IMR-90 (cell line): ENCODE results near the gene C1QTNF7. TPM values are rescaled to one million over a fixed set of nuclear protein-coding genes. Genes with fewer than 3 reads are reported as not detected.

ENCODE experiments used
- ATAC-seq: fragments of 200-7000 bp; cut with Tn5 transposase; 2 replicates; pipeline ENCODE4 v1.9.1; 2020; ENCODE audit warnings: low read depth, mild to moderate bottlenecking, moderate library complexity
- BruUV-seq: library from RNA; stranded (reverse); fragments of 400-500 nt; replicated peaks from 2 replicates; lab custom pipeline; 2021; lab: Mats Ljungman, UMichigan
- CTCF ChIA-PET: fragments of 300-600 bp; formaldehyde crosslinking; extraction: SDS; loops from one replicate; lab custom pipeline; 2021; ENCODE audit warnings: antibody characterized with exemption; lab: Yijun Ruan, JAX
- POLR2A ChIA-PET: fragments of 300-600 bp; sonication (Branson Sonifier 250); formaldehyde crosslinking; loops from one replicate; lab custom pipeline; 2022; ENCODE audit warnings: antibody characterized with exemption; ENCODE audit not compliant: unreplicated experiment; lab: Charles Lee
- DNase-seq: peaks from one replicate; pipeline ENCODE4 v3.0.0; 2013
- H2AFZ ChIP-seq: replicated peaks from 2 replicates; pipeline ENCODE3; 2013; ENCODE audit warnings: low read length, mild to moderate bottlenecking; ENCODE audit not compliant: poor library complexity
- H2AK5ac ChIP-seq: 2 replicates; pipeline ENCODE4 v1.6.1; 2013; ENCODE audit warnings: low read depth, low read length, inconsistent platforms
- H2AK9ac ChIP-seq: replicated peaks from 2 replicates; pipeline ENCODE3; 2013; ENCODE audit warnings: mild to moderate bottlenecking, low read depth, low read length, moderate library complexity; ENCODE audit not compliant: poor library complexity
- H2BK120ac ChIP-seq: 2 replicates; pipeline ENCODE4 v1.6.1; 2013; ENCODE audit warnings: low read depth, low read length, inconsistent platforms
- H2BK15ac ChIP-seq: 3 replicates; pipeline ENCODE4 v1.6.1; 2013; ENCODE audit warnings: low read depth, low read length, inconsistent platforms
- H2BK20ac ChIP-seq: 2 replicates; pipeline ENCODE4 v1.6.1; 2013; ENCODE audit warnings: low read depth, mild to moderate bottlenecking, inconsistent platforms, low read length, moderate library complexity
- H2BK5ac ChIP-seq: 2 replicates; pipeline ENCODE4 v1.6.1; 2013; ENCODE audit warnings: mild to moderate bottlenecking, low read depth, low read length, inconsistent platforms; ENCODE audit not compliant: poor library complexity, severe bottlenecking
- H3K14ac ChIP-seq: replicated peaks from 2 replicates; pipeline ENCODE4 v1.6.1; 2013; ENCODE audit warnings: low read depth, low read length, inconsistent platforms
- H3K18ac ChIP-seq: 2 replicates; pipeline ENCODE4 v1.6.1; 2013; ENCODE audit warnings: low read depth, low read length, control low read depth
- H3K23ac ChIP-seq: 2 replicates; pipeline ENCODE4 v1.6.1; 2013; ENCODE audit warnings: low read depth, low read length, inconsistent platforms
- H3K27ac ChIP-seq: 2 replicates; pipeline ENCODE4 v1.5.1; 2013; ENCODE audit warnings: mild to moderate bottlenecking, control low read depth, low read length; ENCODE audit not compliant: insufficient read depth
- H3K27me3 ChIP-seq: 2 replicates; pipeline ENCODE4 v1.6.1; 2013; ENCODE audit warnings: low read length; ENCODE audit not compliant: control insufficient read depth, insufficient read depth
- H3K36me3 ChIP-seq: 2 replicates; pipeline ENCODE4 v1.6.1; 2013; ENCODE audit warnings: low read length, mixed read lengths; ENCODE audit not compliant: control insufficient read depth, insufficient read depth
- H3K4ac ChIP-seq: 2 replicates; pipeline ENCODE4 v1.6.1; 2013; ENCODE audit warnings: low read depth, low read length, inconsistent platforms
- H3K4me1 ChIP-seq: 2 replicates; pipeline ENCODE4 v1.6.1; 2013; ENCODE audit warnings: low read length, mixed read lengths; ENCODE audit not compliant: control insufficient read depth, insufficient read depth
- H3K4me2 ChIP-seq: 2 replicates; pipeline ENCODE4 v1.6.1; 2013; ENCODE audit warnings: low read depth, mild to moderate bottlenecking, control low read depth, low read length, moderate library complexity
- H3K4me3 ChIP-seq: 2 replicates; pipeline ENCODE4 v1.5.1; 2013; ENCODE audit warnings: low read depth, mild to moderate bottlenecking, control low read depth, low read length, moderate library complexity; ENCODE audit not compliant: insufficient read depth
- H3K56ac ChIP-seq: 2 replicates; pipeline ENCODE4 v1.6.1; 2013; ENCODE audit warnings: low read length, inconsistent platforms; ENCODE audit not compliant: insufficient read depth; ENCODE audit errors: extremely low read depth
- H3K79me1 ChIP-seq, 2 experiments: 2 replicates each; pipeline ENCODE4 v1.6.1; 2013; ENCODE audit warnings: low read length in 2 of 2, inconsistent platforms in 1 of 2, low read depth in 1 of 2
- H3K9ac ChIP-seq: 2 replicates; pipeline ENCODE4 v1.6.1; 2013; ENCODE audit warnings: low read depth, low read length, control low read depth
- H3K9me1 ChIP-seq: 2 replicates; pipeline ENCODE4 v1.6.1; 2013; ENCODE audit warnings: low read length, inconsistent platforms; ENCODE audit not compliant: insufficient read depth
- H3K9me3 ChIP-seq: 2 replicates; pipeline ENCODE4 v1.6.1; 2013; ENCODE audit warnings: low read length; ENCODE audit not compliant: control insufficient read depth, insufficient read depth
- H4K20me1 ChIP-seq: 2 replicates; pipeline ENCODE4 v1.6.1; 2013; ENCODE audit warnings: low read length, inconsistent platforms; ENCODE audit not compliant: insufficient read depth
- H4K5ac ChIP-seq: 2 replicates; pipeline ENCODE4 v1.6.1; 2013; ENCODE audit warnings: mild to moderate bottlenecking, low read depth, low read length, control low read depth
- H4K8ac ChIP-seq, 2 experiments: 2 replicates each; pipeline ENCODE4 v1.6.1; 2013; ENCODE audit warnings: low read depth in 2 of 2, low read length in 2 of 2, control low read depth in 1 of 2, inconsistent platforms in 1 of 2
- H4K91ac ChIP-seq: 2 replicates; pipeline ENCODE4 v1.6.1; 2013; ENCODE audit warnings: low read depth, low read length, inconsistent platforms; ENCODE audit not compliant: insufficient read depth
- BHLHE40 ChIP-seq: fragments of 150-350 bp; IDR thresholded peaks from 2 replicates; pipeline ENCODE4 v1.6.1; 2016; ENCODE audit warnings: mild to moderate bottlenecking, low read depth, low read length
- CHD1 ChIP-seq: IDR thresholded peaks from 2 replicates; pipeline ENCODE4 v1.6.1; 2012; ENCODE audit warnings: low read depth, low read length, improper control_type of control experiment
- CTCF ChIP-seq: conservative IDR thresholded peaks from 2 replicates; pipeline ENCODE4 v1.5.1; 2012; ENCODE audit warnings: mild to moderate bottlenecking, low read depth, low read length, improper control_type of control experiment
- FOS ChIP-seq: fragments of 150-350 bp; IDR thresholded peaks from 2 replicates; pipeline ENCODE4 v1.6.1; 2016; ENCODE audit warnings: low read depth, low read length
- MAFK ChIP-seq: IDR thresholded peaks from 2 replicates; pipeline ENCODE4 v1.6.1; 2012; ENCODE audit warnings: low read depth, low read length, improper control_type of control experiment
- MAZ ChIP-seq: IDR thresholded peaks from 2 replicates; pipeline ENCODE4 v1.6.1; 2012; ENCODE audit warnings: low read depth, mild to moderate bottlenecking, low read length, improper control_type of control experiment, moderate library complexity, borderline replicate concordance
- MXI1 ChIP-seq: IDR thresholded peaks from 2 replicates; pipeline ENCODE4 v1.6.1; 2012; ENCODE audit warnings: low read depth, mild to moderate bottlenecking, low read length, moderate library complexity, borderline replicate concordance
- NFE2L2 ChIP-seq: fragments of 150-350 bp; IDR thresholded peaks from 2 replicates; pipeline ENCODE4 v1.6.1; 2016; ENCODE audit warnings: low read depth, mild to moderate bottlenecking, low read length
- POLR2A ChIP-seq: IDR thresholded peaks from 2 replicates; pipeline ENCODE4 v1.6.1; 2012; ENCODE audit warnings: mild to moderate bottlenecking, low read depth, low read length
- RAD21 ChIP-seq: IDR thresholded peaks from 2 replicates; pipeline ENCODE4 v1.6.1; 2012; ENCODE audit warnings: low read length, improper control_type of control experiment
- RFX5 ChIP-seq: IDR thresholded peaks from 2 replicates; pipeline ENCODE4 v1.8.0; 2012; ENCODE audit warnings: low read depth, mild to moderate bottlenecking, low read length, moderate library complexity
- SMC3 ChIP-seq: fragments of 150-350 bp; IDR thresholded peaks from 2 replicates; pipeline ENCODE4 v1.6.1; 2016; ENCODE audit warnings: low read depth, mild to moderate bottlenecking, antibody characterized with exemption, low read length, moderate library complexity
- WGBS, 2 experiments: methylation state at CpG; one replicate each; pipeline versions ENCODE4 v1.1.5 to v1.1.7; 2013; ENCODE audit warnings: missing lambda C conversion rate in 2 of 2; ENCODE audit not compliant: insufficient read length in 1 of 2; ENCODE audit errors: extremely low coverage in 2 of 2; 5-methylcytosine and 5-hydroxymethylcytosine counted together
- dilution Hi-C: fragments of 300-500 bp; cut with HindIII; formaldehyde crosslinking; loops from one replicate; pipeline ENCODE4 v1.14.3; 2018; ENCODE audit warnings: low sequenced_read_pairs; ENCODE audit not compliant: unreplicated experiment
- in situ Hi-C: fragments of 300-500 bp; cut with MboI; formaldehyde crosslinking; loops from 3 replicates; pipeline ENCODE4 v1.14.3; 2019; ENCODE audit warnings: low sequenced_read_pairs, inconsistent platforms, mixed read lengths
- intact Hi-C: fragments of 100-400 bp; cut with micrococcal nuclease; formaldehyde crosslinking; loops from 2 replicates; pipeline ENCODE4 v1.10.0; 2022
- polyA plus RNA-seq, 3 experiments: library from polyadenylated mRNA; depleted of rRNA; stranded (reverse); fragments of >200 nt; gene quantifications; 2 replicates each; pipeline ENCODE4 v1.2.3, GENCODE V29; 2012; ENCODE audit warnings: low replicate concordance in 1 of 3
- total RNA-seq: library from RNA; depleted of rRNA; stranded (reverse); fragments of >200 nt; gene quantifications from 2 replicates; pipeline ENCODE4 v1.2.3, GENCODE V29; 2012
- TF ChIP-seq, protein P1 (sequence below): fragments of 150-350 bp; IDR thresholded peaks from 2 replicates; pipeline ENCODE4 v1.6.1; 2017; ENCODE audit warnings: mild to moderate bottlenecking, antibody characterized with exemption, low read length, low read depth
- TF ChIP-seq, protein P2 (sequence below): fragments of 150-350 bp; IDR thresholded peaks from 2 replicates; pipeline ENCODE4 v1.6.1; 2016; ENCODE audit warnings: low read depth, mild to moderate bottlenecking, low read length, moderate library complexity, borderline replicate concordance

The C1QTNF7 gene
- total and polyA plus RNA-seq, 2 of the 4 experiments (the other 2 are of a cell fraction) = 0.12 to 0.18 TPM

- intact Hi-C loops (loop anchor here (10.0 kb wide), 1 partner anchor 748 kb away; the partner anchor contains the start of gene TAPT1), dilution Hi-C loops (no loop called here), in situ Hi-C loops (loop anchor here (10.0 to 25.0 kb wide), 4 partner anchors 328 to 736 kb away; no protein-coding TSS in a partner anchor)
- no CpG with 5 or more reads among the region's 5 CpGs for WGBS, 2 experiments
- ATAC-seq = no peak
- no peak overlapping the region for H3K27ac ChIP-seq
- no peak overlapping the region for H2BK120ac ChIP-seq
- no peak overlapping the region for H2BK5ac ChIP-seq
- no peak overlapping the region for H3K23ac ChIP-seq
- H3K4me3 ChIP-seq = no peak overlapping the region
- no peaks in the 10 kb centered on the region for H3K27me3 ChIP-seq
- peaks cover 4% of the 10 kb centered on the region; the same call in 1 of the 2 replicates for H3K36me3 ChIP-seq
- H4K20me1 ChIP-seq = no peaks in the 10 kb centered on the region
- no peak overlapping the region for H3K18ac ChIP-seq
- peaks cover 8% of the 10 kb centered on the region for H3K4me1 ChIP-seq
- H2BK20ac ChIP-seq = no peak overlapping the region
- no peaks in the 10 kb centered on the region for H3K9me3 ChIP-seq
- TF ChIP-seq RFX5 = no peak
- no peak for TF ChIP-seq MAZ
- TF ChIP-seq, protein P1, sequence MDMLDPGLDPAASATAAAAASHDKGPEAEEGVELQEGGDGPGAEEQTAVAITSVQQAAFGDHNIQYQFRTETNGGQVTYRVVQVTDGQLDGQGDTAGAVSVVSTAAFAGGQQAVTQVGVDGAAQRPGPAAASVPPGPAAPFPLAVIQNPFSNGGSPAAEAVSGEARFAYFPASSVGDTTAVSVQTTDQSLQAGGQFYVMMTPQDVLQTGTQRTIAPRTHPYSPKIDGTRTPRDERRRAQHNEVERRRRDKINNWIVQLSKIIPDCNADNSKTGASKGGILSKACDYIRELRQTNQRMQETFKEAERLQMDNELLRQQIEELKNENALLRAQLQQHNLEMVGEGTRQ = no peak
- no peak for TF ChIP-seq FOS
- TF ChIP-seq MAFK = no peak
- TF ChIP-seq CTCF = no peak
- TF ChIP-seq, protein P2, sequence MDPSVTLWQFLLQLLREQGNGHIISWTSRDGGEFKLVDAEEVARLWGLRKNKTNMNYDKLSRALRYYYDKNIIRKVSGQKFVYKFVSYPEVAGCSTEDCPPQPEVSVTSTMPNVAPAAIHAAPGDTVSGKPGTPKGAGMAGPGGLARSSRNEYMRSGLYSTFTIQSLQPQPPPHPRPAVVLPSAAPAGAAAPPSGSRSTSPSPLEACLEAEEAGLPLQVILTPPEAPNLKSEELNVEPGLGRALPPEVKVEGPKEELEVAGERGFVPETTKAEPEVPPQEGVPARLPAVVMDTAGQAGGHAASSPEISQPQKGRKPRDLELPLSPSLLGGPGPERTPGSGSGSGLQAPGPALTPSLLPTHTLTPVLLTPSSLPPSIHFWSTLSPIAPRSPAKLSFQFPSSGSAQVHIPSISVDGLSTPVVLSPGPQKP = no peak
- TF ChIP-seq MXI1 = no peak
- TF ChIP-seq SMC3 = no peak
- TF ChIP-seq RAD21 = no peak
- TF ChIP-seq BHLHE40 = no peak
- no peak for TF ChIP-seq CHD1
- no peak for TF ChIP-seq NFE2L2
- TF ChIP-seq POLR2A = no peak
- H4K5ac ChIP-seq = no peak overlapping the region
- H3K9ac ChIP-seq = no peak overlapping the region
- H4K91ac ChIP-seq = no peak overlapping the region
- H3K14ac ChIP-seq = no peak overlapping the region
- ChIA-PET CTCF (no interaction called here), POLR2A (no interaction called here)
- no peak overlapping the region for H3K4me2 ChIP-seq
- H4K8ac ChIP-seq = no peak overlapping the region
- peaks cover 9 to 18% of the 10 kb centered on the region in 2 experiments; a peak in 3 of 4 replicates for H3K79me1 ChIP-seq
- no peak overlapping the region for H3K56ac ChIP-seq
- no peak overlapping the region for H2AK5ac ChIP-seq
- H3K9me1 ChIP-seq = no peaks in the 10 kb centered on the region
- H2AFZ ChIP-seq = no peak overlapping the region
- DNase-seq = no peak
- H2AK9ac ChIP-seq = no peak overlapping the region
- H3K4ac ChIP-seq = no peak overlapping the region
- no peak overlapping the region for H2BK15ac ChIP-seq
- BruUV-seq = no TSS peak
These were observed 48.6 kb downstream of the C1QTNF7 start for GRCh38 chr4:15476396-15476795.
